Measurements from ENCODE around the gene RGS10.

Gene RGS10

DNA sequence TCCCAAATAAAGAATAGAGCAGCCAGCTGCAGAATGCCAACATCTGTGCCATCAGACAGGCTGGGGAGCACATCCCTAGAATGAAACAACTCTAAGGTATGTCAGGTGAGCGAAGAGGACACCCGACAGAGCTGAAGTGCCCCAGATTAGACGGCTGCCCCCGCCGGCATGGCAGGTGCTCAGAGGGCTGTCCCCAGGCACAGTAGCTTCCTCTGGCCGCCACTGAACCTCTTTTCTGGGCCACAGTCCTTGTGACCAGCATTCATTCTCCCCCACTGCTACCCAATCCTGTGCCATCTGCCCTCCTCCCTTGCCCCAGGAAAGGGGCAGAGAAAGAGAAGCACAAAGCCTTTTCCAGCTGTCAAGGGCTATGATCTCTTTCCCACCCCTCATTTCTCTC, 41.7 kb downstream of the RGS10 start:
- Histone ChIP-seq H3K79me2 (ENCODE audit: low read length) (no peaks in the 10 kb centered on the region), H3K27me3 (ENCODE audit: low read depth, low read length) (no peaks in the 10 kb centered on the region), H3K9me3 (ENCODE audit: insufficient read depth, low read length) (no peaks in the 10 kb centered on the region), H3K27ac (ENCODE audit: low read length) (no peak overlapping the region), H4K20me1 (ENCODE audit: insufficient read depth, low read length) (no peaks in the 10 kb centered on the region), H3K4me1 (ENCODE audit: low read length) (peaks cover 25% of the 10 kb centered on the region), H3K4me3 (ENCODE audit: low read length) (no peak overlapping the region), H2AFZ (ENCODE audit: low read depth, low read length) (no peak overlapping the region), H3K9ac (ENCODE audit: low read length) (no peak overlapping the region), H3K4me2 (ENCODE audit: low read length) (no peak overlapping the region), H3K36me3 (replicated peaks; ENCODE audit: low read depth, low read length) (peaks cover 25% of the 10 kb centered on the region)
- TF ChIP-seq CTCF (IDR thresholded peaks at IDR 0.05; ENCODE audit: low read depth, low read length), result no peak
- TF ChIP-seq EZH2phosphoT487 (IDR thresholded peaks at IDR 0.05; ENCODE audit: low read depth), result no peak

DNA sequence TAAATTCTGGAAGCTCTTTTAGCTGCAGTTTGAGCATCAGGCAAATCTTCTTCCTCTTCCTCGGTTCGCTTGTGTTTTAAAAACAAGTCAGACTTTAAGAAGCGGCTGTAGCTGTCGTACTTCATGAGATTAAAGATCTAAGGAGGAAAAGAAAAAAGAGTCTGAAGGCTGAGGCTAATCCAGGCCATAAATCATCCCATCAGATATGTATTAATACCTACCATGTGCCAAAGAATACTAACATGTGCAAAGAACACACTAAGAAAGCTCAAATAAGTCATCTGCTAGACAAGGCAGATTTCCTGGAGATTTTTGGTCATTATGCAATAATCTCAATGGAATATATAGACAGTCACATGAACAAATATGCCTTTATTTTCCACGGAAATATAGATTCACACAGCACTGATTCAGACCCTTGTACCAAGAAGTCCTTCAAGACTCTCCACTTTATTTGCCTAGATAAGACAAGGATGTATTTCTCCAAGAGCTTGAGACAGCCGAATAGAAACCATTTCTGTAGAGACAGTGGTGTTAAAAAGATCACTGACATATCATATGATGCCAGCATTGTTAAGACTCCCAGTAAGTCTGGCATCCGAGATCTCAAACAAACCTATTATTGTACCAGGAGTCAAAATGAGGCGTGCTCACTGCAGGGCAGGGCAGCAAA, 42.3 kb downstream of the RGS10 start:
- Histone ChIP-seq H3K4me3 (ENCODE audit: low read length) (no peak overlapping the region), H3K27me3 (ENCODE audit: low read depth, low read length) (no peaks in the 10 kb centered on the region), H4K20me1 (ENCODE audit: insufficient read depth, low read length) (no peaks in the 10 kb centered on the region), H3K4me2 (ENCODE audit: low read length) (no peak overlapping the region), H2AFZ (ENCODE audit: low read depth, low read length) (no peak overlapping the region), H3K9me3 (ENCODE audit: insufficient read depth, low read length) (no peaks in the 10 kb centered on the region), H3K4me1 (ENCODE audit: low read length) (peaks cover 26% of the 10 kb centered on the region), H3K27ac (ENCODE audit: low read length) (no peak overlapping the region), H3K36me3 (replicated peaks; ENCODE audit: low read depth, low read length) (peaks cover 22% of the 10 kb centered on the region), H3K9ac (ENCODE audit: low read length) (no peak overlapping the region), H3K79me2 (ENCODE audit: low read length) (no peaks in the 10 kb centered on the region)
- TF ChIP-seq EZH2phosphoT487 (IDR thresholded peaks at IDR 0.05; ENCODE audit: low read depth) (no peak), CTCF (IDR thresholded peaks at IDR 0.05; ENCODE audit: low read depth, low read length) (no peak)

GRCh38 chr10:119499677-119500002, 42.9 kb downstream of the RGS10 start:
- H3K9me3 ChIP-seq (ENCODE audit: insufficient read depth, low read length), result no peaks in the 10 kb centered on the region
- no peak overlapping the region for H2AFZ ChIP-seq (ENCODE audit: low read depth, low read length)
- no peak overlapping the region for H3K4me2 ChIP-seq (ENCODE audit: low read length)
- peaks cover 19% of the 10 kb centered on the region for H3K36me3 ChIP-seq (replicated peaks; ENCODE audit: low read depth, low read length)
- H3K4me1 ChIP-seq (ENCODE audit: low read length), result peaks cover 32% of the 10 kb centered on the region
- H4K20me1 ChIP-seq (ENCODE audit: insufficient read depth, low read length), result no peaks in the 10 kb centered on the region
- TF ChIP-seq CTCF (IDR thresholded peaks at IDR 0.05; ENCODE audit: low read depth, low read length) (no peak), EZH2phosphoT487 (IDR thresholded peaks at IDR 0.05; ENCODE audit: low read depth) (no peak)
- no peaks in the 10 kb centered on the region for H3K27me3 ChIP-seq (ENCODE audit: low read depth, low read length)
- no peak overlapping the region for H3K27ac ChIP-seq (ENCODE audit: low read length)
- H3K4me3 ChIP-seq (ENCODE audit: low read length), result no peak overlapping the region
- no peak overlapping the region for H3K9ac ChIP-seq (ENCODE audit: low read length)
- H3K79me2 ChIP-seq (ENCODE audit: low read length), result no peaks in the 10 kb centered on the region

DNA sequence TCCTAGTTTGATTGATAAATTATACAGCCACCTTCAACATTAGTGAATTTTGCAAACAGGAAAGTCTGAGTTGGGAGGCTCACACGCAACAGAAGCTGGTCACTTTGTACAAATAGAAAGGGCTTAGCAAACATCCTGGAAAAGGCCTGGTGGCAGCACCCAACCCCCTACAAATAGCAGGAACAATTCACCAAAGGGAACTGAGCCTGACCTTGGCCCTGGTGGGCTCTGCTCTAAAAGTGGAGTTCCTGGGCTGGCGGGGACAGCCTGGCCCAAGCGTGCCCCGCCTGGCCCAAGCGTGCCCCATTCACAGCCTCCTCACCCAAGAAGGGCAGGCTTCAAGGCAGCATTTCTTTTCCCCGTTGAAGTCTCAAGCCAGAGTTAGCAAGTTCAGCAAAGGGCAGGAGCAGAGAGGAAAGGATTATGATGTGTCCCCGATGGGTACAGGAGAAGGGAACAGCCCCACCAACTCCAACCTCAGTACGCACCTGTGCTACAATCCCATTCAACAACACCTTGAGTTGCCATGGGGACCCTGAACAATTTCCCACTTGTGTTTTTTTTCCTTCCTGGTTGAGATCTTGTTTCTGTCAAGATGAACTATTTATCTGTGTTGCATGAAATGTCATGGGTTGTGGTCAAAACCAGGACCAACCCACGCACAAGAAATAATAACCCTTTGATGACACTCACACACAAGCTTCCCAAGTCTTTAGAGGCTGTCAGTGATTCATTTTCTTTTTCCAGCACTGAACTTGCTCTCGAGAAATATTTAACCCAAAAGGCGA, 43.4 kb downstream of the RGS10 start:
- H3K4me3 ChIP-seq (ENCODE audit: low read length), result no peak overlapping the region
- no peak for TF ChIP-seq EZH2phosphoT487 (IDR thresholded peaks at IDR 0.05; ENCODE audit: low read depth)
- no peak for TF ChIP-seq CTCF (IDR thresholded peaks at IDR 0.05; ENCODE audit: low read depth, low read length)
- H3K4me1 ChIP-seq (ENCODE audit: low read length), result peaks cover 35% of the 10 kb centered on the region
- no peak overlapping the region for H2AFZ ChIP-seq (ENCODE audit: low read depth, low read length)
- H3K79me2 ChIP-seq (ENCODE audit: low read length), result no peaks in the 10 kb centered on the region
- H3K4me2 ChIP-seq (ENCODE audit: low read length), result no peak overlapping the region
- H3K9me3 ChIP-seq (ENCODE audit: insufficient read depth, low read length), result no peaks in the 10 kb centered on the region
- H3K27me3 ChIP-seq (ENCODE audit: low read depth, low read length), result no peaks in the 10 kb centered on the region
- H3K27ac ChIP-seq (ENCODE audit: low read length), result no peak overlapping the region
- no peak overlapping the region for H3K9ac ChIP-seq (ENCODE audit: low read length)
- no peaks in the 10 kb centered on the region for H4K20me1 ChIP-seq (ENCODE audit: insufficient read depth, low read length)
- peaks cover 19% of the 10 kb centered on the region for H3K36me3 ChIP-seq (replicated peaks; ENCODE audit: low read depth, low read length)
